Activated CD8-positive, alpha-beta T cell treated with anti-CD3 and anti-CD28 coated beads for 36 hours (primary cell): Measurements from ENCODE around the gene SLC19A1. TPM values are rescaled to one million over a fixed set of nuclear protein-coding genes. Genes with fewer than 3 reads are reported as not detected.
A peak's percentile ranks its signal among the peaks of the same experiment; 100 is the strongest.

Source experiments
- ATAC-seq: fragments of 200-7000 bp; cut with Tn5 transposase; one replicate; pipeline ENCODE4 v1.10.0; 2021; ENCODE audit warnings: mild to moderate bottlenecking, moderate library complexity
- CTCF ChIA-PET: fragments of 350-600 bp; sonication (Branson Sonifier 250); formaldehyde crosslinking; loops from one replicate; lab custom pipeline; 2021; ENCODE audit warnings: antibody characterized with exemption; lab: Charles Lee
- POLR2A ChIA-PET: fragments of 350-600 bp; sonication (Branson Sonifier 250); formaldehyde crosslinking; loops from one replicate; lab custom pipeline; 2021; ENCODE audit warnings: antibody characterized with exemption; lab: Charles Lee
- DNase-seq: peaks from one replicate; pipeline ENCODE4 v3.0.0-alpha.2; 2020
- H3K27ac Mint-ChIP-seq: one replicate; pipeline ENCODE4 v1.8.0; 2021; ENCODE audit warnings: mild to moderate bottlenecking, mixed read lengths
- H3K27me3 Mint-ChIP-seq: one replicate; pipeline ENCODE4 v1.8.0; 2021; ENCODE audit warnings: mixed read lengths
- H3K36me3 Mint-ChIP-seq: one replicate; pipeline ENCODE4 v1.8.0; 2021; ENCODE audit warnings: low read depth, mixed read lengths
- H3K4me1 Mint-ChIP-seq: one replicate; pipeline ENCODE4 v1.8.0; 2021; ENCODE audit warnings: low read depth, mixed read lengths
- H3K4me3 Mint-ChIP-seq: one replicate; pipeline ENCODE4 v1.8.0; 2021; ENCODE audit warnings: mild to moderate bottlenecking, moderate library complexity, mixed read lengths
- H3K9me3 Mint-ChIP-seq: one replicate; pipeline ENCODE4 v1.8.0; 2021; ENCODE audit warnings: mixed read lengths
- intact Hi-C: fragments of 100-400 bp; cut with micrococcal nuclease; formaldehyde crosslinking; loops from one replicate; pipeline ENCODE4 v1.10.0; 2022
- total RNA-seq, 2 experiments: library from RNA; stranded (reverse); gene quantifications; one replicate each; pipeline ENCODE4 v1.2.3, GENCODE V29; 2021
- TF ChIP-seq, protein P1 (sequence below): fragments of 200-600 bp; IDR thresholded peaks from one replicate; pipeline ENCODE4 v1.8.0; 2022; ENCODE audit warnings: antibody characterized with exemption, mild to moderate bottlenecking

The SLC19A1 gene
- total RNA-seq, 2 experiments from 2014 or later, result 40.1 to 46.1 TPM

DNA sequence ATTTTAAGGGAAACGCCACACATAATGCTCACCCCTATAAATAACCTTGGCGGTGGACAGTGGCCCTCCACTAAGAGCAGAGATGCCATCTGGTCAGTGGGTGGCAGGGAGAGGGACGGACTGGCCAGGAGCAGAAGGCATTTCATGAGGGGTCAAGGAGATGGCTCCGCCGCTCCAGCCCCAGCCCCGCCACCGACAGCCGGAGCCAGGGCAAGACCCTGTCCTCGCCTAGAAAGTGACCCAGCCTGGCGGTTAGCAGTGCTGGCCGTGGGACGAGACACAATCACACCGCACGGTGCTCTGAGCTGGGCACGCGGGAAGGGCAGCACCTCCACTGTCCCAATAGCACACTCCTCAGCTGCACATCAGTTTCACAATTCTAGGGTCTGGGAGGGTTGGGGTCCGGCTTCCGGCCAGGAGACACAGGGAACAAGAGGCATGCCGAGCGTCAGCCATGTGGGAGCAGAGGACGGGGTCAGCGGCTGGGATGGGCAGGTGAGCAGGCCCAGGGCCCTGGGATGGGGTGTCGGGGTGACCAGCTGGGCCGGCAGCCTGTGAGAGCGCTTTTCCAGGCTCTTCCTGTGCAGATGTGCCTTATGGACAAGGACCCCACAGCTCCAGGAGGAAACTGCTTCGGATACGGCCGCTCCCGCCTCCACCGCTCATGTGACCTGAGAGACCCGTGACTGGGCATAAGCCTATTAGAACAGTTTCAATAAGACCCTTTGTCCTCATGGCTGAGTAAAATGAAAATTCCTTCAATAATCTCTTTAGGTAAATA, 5.7 kb downstream of the SLC19A1 start:
- ChIA-PET POLR2A (interaction anchor here (1.0 kb wide), 1 partner anchor 24 kb away, joined by 3 read pairs; no protein-coding TSS in a partner anchor), CTCF (interaction anchor here (0.6 kb wide), 1 partner anchor 346 kb away, joined by 3 read pairs; no protein-coding TSS in a partner anchor)
- H3K27ac Mint-ChIP-seq, result peak overlapping the region; percentile 57

DNA sequence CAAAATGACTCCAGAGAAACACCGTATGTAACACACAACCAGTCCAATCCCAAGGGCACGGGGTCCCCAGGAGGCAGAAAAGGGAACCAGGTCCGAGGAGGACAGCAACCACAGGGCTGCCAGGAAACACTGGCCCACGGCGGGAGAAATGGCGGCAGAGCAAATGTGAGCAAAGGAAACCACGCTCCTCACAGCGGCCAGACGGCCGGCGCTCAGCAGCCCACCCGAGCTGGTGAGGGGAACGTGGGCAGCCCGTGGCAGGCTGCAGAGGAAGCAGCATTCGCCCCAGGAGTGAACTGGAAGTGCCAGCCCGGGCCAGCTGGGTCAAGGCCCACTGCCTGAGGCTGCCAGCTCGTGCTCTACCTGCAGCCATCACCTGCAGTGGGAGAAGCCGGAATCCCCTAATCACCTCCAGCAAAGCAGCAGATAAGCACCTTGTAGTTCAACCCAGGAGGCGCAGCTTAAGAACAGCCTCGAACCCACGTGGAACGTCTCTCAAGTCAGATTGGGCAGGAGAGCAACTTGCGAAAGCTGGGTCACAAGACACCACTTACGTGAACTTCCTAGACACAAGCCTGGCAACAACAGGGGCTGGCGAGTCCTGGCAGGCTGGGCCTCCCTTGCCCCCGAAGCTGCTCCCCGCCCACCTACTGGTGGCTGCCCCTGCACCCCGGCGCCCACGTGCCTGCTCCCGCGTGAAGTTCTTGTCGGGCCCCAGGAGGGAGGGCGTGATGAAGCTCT, 6.7 kb downstream of the SLC19A1 start:
- Mint-ChIP-seq H3K27ac (peak overlapping the region; percentile 57), H3K27me3 (no peaks in the 10 kb centered on the region), H3K9me3 (no peaks in the 10 kb centered on the region), H3K4me3 (no peak overlapping the region), H3K36me3 (peaks cover 35% of the 10 kb centered on the region), H3K4me1 (peaks cover 27% of the 10 kb centered on the region)
- intact Hi-C loops, result no loop called here
- TF ChIP-seq, protein P1, sequence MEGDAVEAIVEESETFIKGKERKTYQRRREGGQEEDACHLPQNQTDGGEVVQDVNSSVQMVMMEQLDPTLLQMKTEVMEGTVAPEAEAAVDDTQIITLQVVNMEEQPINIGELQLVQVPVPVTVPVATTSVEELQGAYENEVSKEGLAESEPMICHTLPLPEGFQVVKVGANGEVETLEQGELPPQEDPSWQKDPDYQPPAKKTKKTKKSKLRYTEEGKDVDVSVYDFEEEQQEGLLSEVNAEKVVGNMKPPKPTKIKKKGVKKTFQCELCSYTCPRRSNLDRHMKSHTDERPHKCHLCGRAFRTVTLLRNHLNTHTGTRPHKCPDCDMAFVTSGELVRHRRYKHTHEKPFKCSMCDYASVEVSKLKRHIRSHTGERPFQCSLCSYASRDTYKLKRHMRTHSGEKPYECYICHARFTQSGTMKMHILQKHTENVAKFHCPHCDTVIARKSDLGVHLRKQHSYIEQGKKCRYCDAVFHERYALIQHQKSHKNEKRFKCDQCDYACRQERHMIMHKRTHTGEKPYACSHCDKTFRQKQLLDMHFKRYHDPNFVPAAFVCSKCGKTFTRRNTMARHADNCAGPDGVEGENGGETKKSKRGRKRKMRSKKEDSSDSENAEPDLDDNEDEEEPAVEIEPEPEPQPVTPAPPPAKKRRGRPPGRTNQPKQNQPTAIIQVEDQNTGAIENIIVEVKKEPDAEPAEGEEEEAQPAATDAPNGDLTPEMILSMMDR, result no peak
- ATAC-seq, result no peak
- POLR2A ChIA-PET, result interaction anchor here (1.0 to 1.5 kb wide), 2 partner anchors 8 to 23 kb away, joined by 3 read pairs; no protein-coding TSS in a partner anchor
- CTCF ChIA-PET, result no interaction called here
- no peak for DNase-seq

More for the DNA sequence above, 5.7 kb downstream of the SLC19A1 start:
- TF ChIP-seq, protein P1, result no peak
- intact Hi-C loops, result no loop called here
- peaks cover 32% of the 10 kb centered on the region for H3K4me1 Mint-ChIP-seq
- ATAC-seq, result no peak
- no peaks in the 10 kb centered on the region for H3K9me3 Mint-ChIP-seq
- no peak overlapping the region for H3K4me3 Mint-ChIP-seq
- DNase-seq, result no peak
- no peaks in the 10 kb centered on the region for H3K27me3 Mint-ChIP-seq
- H3K36me3 Mint-ChIP-seq, result peaks cover 39% of the 10 kb centered on the region

DNA sequence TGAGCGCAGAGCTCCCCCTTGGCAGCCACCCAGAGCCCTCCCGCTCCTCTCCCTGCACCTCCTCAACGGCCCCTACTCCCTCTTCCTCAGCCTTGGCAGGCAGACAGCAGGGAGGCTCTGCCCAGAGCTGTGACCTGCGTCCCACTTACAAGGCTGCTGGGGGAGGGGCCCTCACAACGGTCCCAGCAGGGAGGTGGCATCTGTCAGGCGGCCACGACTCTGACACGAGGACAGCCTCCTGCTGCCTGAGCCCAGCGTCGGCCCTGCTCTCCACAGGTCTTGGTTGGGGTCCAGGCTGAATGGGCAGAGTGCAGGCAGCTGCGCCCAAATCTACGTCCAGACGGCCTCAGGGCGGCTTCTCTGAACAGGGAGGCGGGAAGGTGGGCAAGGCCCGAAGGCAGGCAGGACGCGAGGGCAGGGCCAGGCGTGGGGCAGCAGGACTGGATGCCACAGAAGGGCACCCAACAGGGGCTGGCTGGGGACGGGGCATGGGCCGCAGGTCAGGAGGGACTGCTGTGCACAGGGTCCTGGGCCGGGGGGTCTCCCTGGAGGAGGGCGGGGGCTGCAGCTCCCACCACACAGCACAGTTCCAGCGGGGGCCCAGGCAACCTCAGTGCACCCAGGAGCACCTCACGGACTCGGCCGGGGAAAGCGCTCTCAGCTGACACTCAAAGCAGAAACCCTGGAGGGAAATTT, 7.5 kb downstream of the SLC19A1 start:
- Mint-ChIP-seq H3K27me3 (no peaks in the 10 kb centered on the region), H3K36me3 (peaks cover 30% of the 10 kb centered on the region), H3K4me1 (peaks cover 21% of the 10 kb centered on the region), H3K4me3 (no peak overlapping the region), H3K9me3 (no peaks in the 10 kb centered on the region), H3K27ac (no peak overlapping the region)
- no peak for DNase-seq
- TF ChIP-seq, protein P1, result no peak
- ChIA-PET CTCF (no interaction called here), POLR2A (interaction anchor here (1.2 to 1.5 kb wide), 2 partner anchors 9 to 16 kb away, joined by 3 read pairs; no protein-coding TSS in a partner anchor)
- intact Hi-C loops, result no loop called here
- no peak for ATAC-seq

DNA sequence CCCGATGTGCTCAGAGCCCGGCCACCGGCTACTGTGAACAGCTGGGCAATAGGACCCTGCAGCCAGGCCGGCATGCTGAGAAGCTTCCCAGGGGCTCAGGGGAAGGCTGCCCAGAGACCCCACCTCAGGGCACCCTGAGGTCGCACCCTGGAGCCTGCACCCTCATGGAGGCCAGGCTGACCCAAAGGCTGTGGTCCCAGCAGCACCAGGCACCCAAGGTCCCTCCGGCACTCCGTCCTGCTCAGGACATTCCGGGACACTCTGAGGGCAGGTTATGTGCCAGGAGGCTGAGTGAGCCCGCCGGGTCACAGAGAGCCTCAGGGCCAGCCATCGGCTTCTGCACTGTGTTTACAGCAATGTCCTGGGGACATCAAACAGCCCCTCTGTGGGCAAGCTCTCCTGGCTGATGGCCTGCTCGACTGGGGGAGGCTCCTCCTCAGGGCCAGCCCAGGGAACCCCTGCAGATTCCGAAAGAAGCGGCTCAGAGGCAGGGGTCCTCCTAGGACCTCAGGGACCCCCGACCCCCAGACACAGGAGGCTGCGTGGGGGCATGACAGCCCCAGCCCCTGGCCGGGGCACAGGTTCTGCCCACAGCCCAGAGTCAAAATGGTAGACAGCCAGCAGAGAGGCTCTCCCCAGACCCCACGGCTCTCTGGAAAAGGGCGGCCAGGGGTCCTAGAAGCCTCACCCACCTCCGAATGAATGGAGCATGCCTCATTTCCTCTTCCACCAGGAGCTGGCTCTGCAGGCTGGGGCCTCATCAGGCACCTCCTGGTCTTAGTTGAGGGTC, 8.2 kb downstream of the SLC19A1 start:
- Mint-ChIP-seq H3K27me3 (no peaks in the 10 kb centered on the region), H3K36me3 (peaks cover 30% of the 10 kb centered on the region), H3K9me3 (no peaks in the 10 kb centered on the region), H3K27ac (no peak overlapping the region), H3K4me1 (peaks cover 15% of the 10 kb centered on the region), H3K4me3 (no peak overlapping the region)
- TF ChIP-seq, protein P1, result no peak
- CTCF ChIA-PET, result no interaction called here
- intact Hi-C loops, result no loop called here
- no peak for DNase-seq
- POLR2A ChIA-PET, result interaction anchor here (1.2 to 1.5 kb wide), 2 partner anchors 10 to 17 kb away, joined by 3 read pairs; no protein-coding TSS in a partner anchor
- no peak for ATAC-seq
